Esophagus squamous epithelium (tissue), 4 donors: ENCODE data around the gene HYAL3.

ENCODE experiments used
- POLR2A ChIP-seq, 4 donors: fragments of 450-650 bp; IDR thresholded peaks; one replicate each; pipeline ENCODE4 v1.6.1; 2017; ENCODE audit warnings: antibody characterized with exemption in 4 of 4, mild to moderate bottlenecking in 4 of 4, moderate library complexity in 3 of 4
- TF ChIP-seq, protein P1 (sequence below), 6 experiments: fragments of 450-650 bp in 4 of 6; fragments of 200-600 bp in 2 of 6; sonication (generic) in 2 of 6; IDR thresholded peaks; one replicate each; pipeline ENCODE4 v1.5.1; 2016 to 2019; ENCODE audit warnings: antibody characterized with exemption in 6 of 6, mild to moderate bottlenecking in 4 of 6, moderate library complexity in 4 of 6

- TF ChIP-seq, protein P1, sequence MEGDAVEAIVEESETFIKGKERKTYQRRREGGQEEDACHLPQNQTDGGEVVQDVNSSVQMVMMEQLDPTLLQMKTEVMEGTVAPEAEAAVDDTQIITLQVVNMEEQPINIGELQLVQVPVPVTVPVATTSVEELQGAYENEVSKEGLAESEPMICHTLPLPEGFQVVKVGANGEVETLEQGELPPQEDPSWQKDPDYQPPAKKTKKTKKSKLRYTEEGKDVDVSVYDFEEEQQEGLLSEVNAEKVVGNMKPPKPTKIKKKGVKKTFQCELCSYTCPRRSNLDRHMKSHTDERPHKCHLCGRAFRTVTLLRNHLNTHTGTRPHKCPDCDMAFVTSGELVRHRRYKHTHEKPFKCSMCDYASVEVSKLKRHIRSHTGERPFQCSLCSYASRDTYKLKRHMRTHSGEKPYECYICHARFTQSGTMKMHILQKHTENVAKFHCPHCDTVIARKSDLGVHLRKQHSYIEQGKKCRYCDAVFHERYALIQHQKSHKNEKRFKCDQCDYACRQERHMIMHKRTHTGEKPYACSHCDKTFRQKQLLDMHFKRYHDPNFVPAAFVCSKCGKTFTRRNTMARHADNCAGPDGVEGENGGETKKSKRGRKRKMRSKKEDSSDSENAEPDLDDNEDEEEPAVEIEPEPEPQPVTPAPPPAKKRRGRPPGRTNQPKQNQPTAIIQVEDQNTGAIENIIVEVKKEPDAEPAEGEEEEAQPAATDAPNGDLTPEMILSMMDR (IDR thresholded peaks at IDR 0.05) = no peak
- TF ChIP-seq POLR2A (IDR thresholded peaks at IDR 0.05) = no peak
Measured at GRCh38 chr3:50288387-50289007, 10.7 kb downstream of the HYAL3 start.
